Measurements from ENCODE around the gene SPARC. TPM values are rescaled to one million over a fixed set of nuclear protein-coding genes. Genes with fewer than 3 reads are reported as not detected.

SPARC gene
- total RNA-seq, 1 experiment from 2014 or later, result 339 TPM

DNA sequence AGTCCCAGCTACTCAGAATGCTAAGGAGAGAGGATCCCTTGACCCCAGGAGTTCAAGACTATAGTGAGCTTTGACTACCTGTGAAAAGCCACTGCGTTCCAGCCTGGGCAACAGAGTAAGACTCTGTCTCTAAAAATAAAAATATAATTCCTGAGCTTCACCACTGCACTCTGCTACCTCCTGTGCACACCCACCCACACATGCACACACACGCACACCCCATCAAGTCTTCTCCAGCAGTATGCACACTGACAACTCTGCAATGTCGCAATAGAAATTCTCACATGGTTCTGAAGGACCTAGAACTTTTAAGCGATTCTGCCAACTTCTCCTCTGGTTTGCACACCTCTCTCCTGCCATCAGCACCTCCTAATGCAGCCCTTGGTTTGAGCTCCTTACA, 48.1 kb downstream of the SPARC start:
- Histone ChIP-seq H3K9me3 (ENCODE audit: low read depth, low read length, poor library complexity, severe bottlenecking) (no peaks in the 10 kb centered on the region), H3K4me1 (ENCODE audit: insufficient read depth, low read length, poor library complexity, severe bottlenecking) (no peaks in the 10 kb centered on the region), H3K36me3 (ENCODE audit: insufficient read depth, low read length, poor library complexity, severe bottlenecking) (no peaks in the 10 kb centered on the region), H3K27me3 (replicated peaks; ENCODE audit: insufficient read depth, low read depth, low read length, poor library complexity) (peaks cover 4% of the 10 kb centered on the region), H3K4me3 (ENCODE audit: low read depth, low read length, poor library complexity, severe bottlenecking) (no peak overlapping the region), H3K27ac (ENCODE audit: low read depth, low read length, poor library complexity, severe bottlenecking) (no peak overlapping the region)
- CTCF ChIA-PET, result interaction anchor here (1.1 kb wide), 1 partner anchor 13 kb away, joined by 3 read pairs; no protein-coding TSS in a partner anchor
- POLR2A ChIA-PET (ENCODE audit: low non-redundant PET), result no interaction called here
- TF ChIP-seq, protein P1, sequence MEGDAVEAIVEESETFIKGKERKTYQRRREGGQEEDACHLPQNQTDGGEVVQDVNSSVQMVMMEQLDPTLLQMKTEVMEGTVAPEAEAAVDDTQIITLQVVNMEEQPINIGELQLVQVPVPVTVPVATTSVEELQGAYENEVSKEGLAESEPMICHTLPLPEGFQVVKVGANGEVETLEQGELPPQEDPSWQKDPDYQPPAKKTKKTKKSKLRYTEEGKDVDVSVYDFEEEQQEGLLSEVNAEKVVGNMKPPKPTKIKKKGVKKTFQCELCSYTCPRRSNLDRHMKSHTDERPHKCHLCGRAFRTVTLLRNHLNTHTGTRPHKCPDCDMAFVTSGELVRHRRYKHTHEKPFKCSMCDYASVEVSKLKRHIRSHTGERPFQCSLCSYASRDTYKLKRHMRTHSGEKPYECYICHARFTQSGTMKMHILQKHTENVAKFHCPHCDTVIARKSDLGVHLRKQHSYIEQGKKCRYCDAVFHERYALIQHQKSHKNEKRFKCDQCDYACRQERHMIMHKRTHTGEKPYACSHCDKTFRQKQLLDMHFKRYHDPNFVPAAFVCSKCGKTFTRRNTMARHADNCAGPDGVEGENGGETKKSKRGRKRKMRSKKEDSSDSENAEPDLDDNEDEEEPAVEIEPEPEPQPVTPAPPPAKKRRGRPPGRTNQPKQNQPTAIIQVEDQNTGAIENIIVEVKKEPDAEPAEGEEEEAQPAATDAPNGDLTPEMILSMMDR (conservative IDR thresholded peaks at IDR 0.05; ENCODE audit: low read depth, low read length), result no peak
- no peak for TF ChIP-seq EZH2 (IDR thresholded peaks at IDR 0.05; ENCODE audit: borderline replicate concordance, low read depth, low read length, poor library complexity, severe bottlenecking)
- intact Hi-C loops (cut with micrococcal nuclease; ENCODE audit: unreplicated experiment), result no loop called here
- DNase-seq (ENCODE audit: low spot score), result no peak
- no TSS peak for BruUV-seq (replicated peaks)

DNA sequence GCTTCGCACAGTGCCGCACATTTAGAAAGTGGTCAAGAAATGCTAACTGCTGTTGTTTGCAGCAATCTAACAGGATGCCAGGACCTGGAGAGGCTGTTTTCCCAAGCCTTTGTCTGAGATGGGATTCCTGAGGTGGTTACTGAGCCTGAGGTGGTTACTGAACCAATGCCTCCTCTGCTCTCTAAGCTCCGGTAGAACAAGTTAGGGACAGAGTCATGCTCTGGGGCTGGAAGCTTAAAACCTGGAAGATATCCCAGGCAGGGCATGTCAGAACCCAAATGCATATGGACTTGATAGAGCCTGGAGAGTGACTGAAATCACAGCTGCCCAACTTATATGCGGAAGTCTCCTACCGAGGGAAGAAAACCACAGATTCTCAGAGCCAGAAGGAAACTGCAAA, 49.0 kb downstream of the SPARC start:
- no TSS peak for BruUV-seq (replicated peaks)
- no peak for DNase-seq (ENCODE audit: low spot score)
- Histone ChIP-seq H3K27me3 (replicated peaks; ENCODE audit: insufficient read depth, low read depth, low read length, poor library complexity) (peaks cover 4% of the 10 kb centered on the region), H3K27ac (ENCODE audit: low read depth, low read length, poor library complexity, severe bottlenecking) (no peak overlapping the region), H3K4me3 (ENCODE audit: low read depth, low read length, poor library complexity, severe bottlenecking) (no peak overlapping the region), H3K4me1 (ENCODE audit: insufficient read depth, low read length, poor library complexity, severe bottlenecking) (no peaks in the 10 kb centered on the region), H3K9me3 (ENCODE audit: low read depth, low read length, poor library complexity, severe bottlenecking) (no peaks in the 10 kb centered on the region), H3K36me3 (ENCODE audit: insufficient read depth, low read length, poor library complexity, severe bottlenecking) (no peaks in the 10 kb centered on the region)
- TF ChIP-seq, protein P1 (conservative IDR thresholded peaks at IDR 0.05; ENCODE audit: low read depth, low read length), result no peak
- TF ChIP-seq EZH2 (IDR thresholded peaks at IDR 0.05; ENCODE audit: borderline replicate concordance, low read depth, low read length, poor library complexity, severe bottlenecking), result no peak
- intact Hi-C loops (cut with micrococcal nuclease; ENCODE audit: unreplicated experiment), result no loop called here
- ChIA-PET CTCF (no interaction called here), POLR2A (ENCODE audit: low non-redundant PET) (no interaction called here)

DNA sequence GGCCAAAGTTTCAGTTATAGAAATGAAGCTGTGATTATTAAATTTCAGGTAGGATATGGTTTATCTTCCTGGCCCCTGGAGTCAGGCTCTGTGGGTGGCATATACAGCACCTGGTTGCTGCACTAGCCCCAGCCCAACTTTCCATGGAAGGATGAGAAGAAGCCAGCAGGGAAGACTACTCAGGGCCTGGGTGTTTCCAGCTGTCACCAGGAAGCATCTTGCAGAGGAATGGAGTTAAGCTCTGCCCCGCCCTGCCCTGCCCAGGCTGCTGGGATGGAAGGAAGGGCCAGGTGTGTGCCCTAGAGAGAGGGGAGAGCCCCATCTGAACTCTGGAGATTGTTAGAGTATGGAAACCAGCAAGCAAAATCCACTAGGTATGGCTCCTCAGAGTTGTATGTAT, 52.8 kb downstream of the SPARC start:
- BruUV-seq (replicated peaks), result no TSS peak
- ChIA-PET CTCF (no interaction called here), POLR2A (ENCODE audit: low non-redundant PET) (no interaction called here)
- Histone ChIP-seq H3K9me3 (ENCODE audit: low read depth, low read length, poor library complexity, severe bottlenecking) (no peaks in the 10 kb centered on the region), H3K27ac (ENCODE audit: low read depth, low read length, poor library complexity, severe bottlenecking) (no peak overlapping the region), H3K36me3 (ENCODE audit: insufficient read depth, low read length, poor library complexity, severe bottlenecking) (no peaks in the 10 kb centered on the region), H3K4me1 (ENCODE audit: insufficient read depth, low read length, poor library complexity, severe bottlenecking) (no peaks in the 10 kb centered on the region), H3K4me3 (ENCODE audit: low read depth, low read length, poor library complexity, severe bottlenecking) (no peak overlapping the region), H3K27me3 (replicated peaks; ENCODE audit: insufficient read depth, low read depth, low read length, poor library complexity) (peaks cover 4% of the 10 kb centered on the region)
- no peak for DNase-seq (ENCODE audit: low spot score)
- intact Hi-C loops (cut with micrococcal nuclease; ENCODE audit: unreplicated experiment), result no loop called here
- TF ChIP-seq, protein P1 (conservative IDR thresholded peaks at IDR 0.05; ENCODE audit: low read depth, low read length), result no peak
- TF ChIP-seq EZH2 (IDR thresholded peaks at IDR 0.05; ENCODE audit: borderline replicate concordance, low read depth, low read length, poor library complexity, severe bottlenecking), result no peak

Measured in A673 (cell line).